Mucosa of descending colon (tissue), 3 donors: ENCODE results near the gene SLC24A5. TPM values are rescaled to one million over a fixed set of nuclear protein-coding genes. Genes with fewer than 3 reads are reported as not detected.

Source experiments
- ATAC-seq: fragments of 200-7000 bp; cut with Tn5 transposase; one replicate; pipeline ENCODE4 v1.9.1; 2020; ENCODE audit warnings: mild to moderate bottlenecking, moderate library complexity
- DNase-seq, 3 donors: peaks; one replicate each; pipeline ENCODE4 v3.0.0-alpha.2; 2020
- H3K36me3 ChIP-seq: fragments of 200-600 bp; one replicate; pipeline ENCODE4 v1.8.0; 2021; ENCODE audit warnings: low read depth, mild to moderate bottlenecking
- H3K4me1 ChIP-seq: fragments of 200-600 bp; one replicate; pipeline ENCODE4 v1.8.0; 2021; ENCODE audit warnings: low read depth, mild to moderate bottlenecking
- H3K4me3 ChIP-seq: fragments of 200-600 bp; one replicate; pipeline ENCODE4 v1.8.0; 2021; ENCODE audit warnings: mild to moderate bottlenecking
- H3K9me3 ChIP-seq: fragments of 200-600 bp; one replicate; pipeline ENCODE4 v1.8.0; 2021; ENCODE audit warnings: mild to moderate bottlenecking
- CTCF ChIP-seq: fragments of 200-600 bp; IDR thresholded peaks from one replicate; pipeline ENCODE4 v1.8.0; 2022; ENCODE audit warnings: antibody characterized with exemption, mild to moderate bottlenecking
- intact Hi-C, 2 donors: fragments of 100-400 bp; cut with DNase I in 1 of 2; cut with micrococcal nuclease in 1 of 2; formaldehyde crosslinking; loops; one replicate each; pipeline versions ENCODE4 v1.11.0 to v1.11.1; 2022; cut with DNase I, micrococcal nuclease
- total RNA-seq, 3 donors: library from RNA; stranded (reverse); fragmentation: NEBNext Ultra II Directional in 2 of 3; extraction: Animal tissue kit (Norgen Biotek cat#: 25700) in 2 of 3; gene quantifications; one replicate each; pipeline versions ENCODE4 v1.2.1 to v1.2.4, GENCODE V29; 2021 to 2023
- donor health status: DM: no; HTN: no; CAD: no; lungs with moderate emphysema.
- donor health status: DM: no; HTN: no; CAD: no.
- donor health status: DM: no; HTN: yes; CAD: no.

The SLC24A5 gene
- total RNA-seq, 3 donors from 2014 or later, result not detected

- Histone ChIP-seq H3K4me3 (no peak overlapping the region), H3K9me3 (no peaks in the 10 kb centered on the region), H3K4me1 (no peaks in the 10 kb centered on the region), H3K36me3 (no peaks in the 10 kb centered on the region)
- DNase-seq, result no peak
- no peak for TF ChIP-seq CTCF
- intact Hi-C loops, result no loop called here
- no peak for ATAC-seq
Measured at GRCh38 chr15:48131324-48131723, 10.5 kb downstream of the SLC24A5 start.

GRCh38 chr15:48132874-48133273 is 12.1 kb downstream of the SLC24A5 start:
- no peak for TF ChIP-seq CTCF
- H3K4me3 ChIP-seq, result no peak overlapping the region
- intact Hi-C loops, result no loop called here
- H3K9me3 ChIP-seq, result no peaks in the 10 kb centered on the region
- H3K36me3 ChIP-seq, result no peaks in the 10 kb centered on the region
- H3K4me1 ChIP-seq, result no peaks in the 10 kb centered on the region
- DNase-seq (no peak), ATAC-seq (no peak)

- Histone ChIP-seq H3K36me3 (no peaks in the 10 kb centered on the region), H3K4me1 (no peaks in the 10 kb centered on the region), H3K9me3 (no peaks in the 10 kb centered on the region), H3K4me3 (no peak overlapping the region)
- no peak for DNase-seq
- intact Hi-C loops, result no loop called here
- no peak for ATAC-seq
- TF ChIP-seq CTCF, result no peak
Measured at GRCh38 chr15:48143856-48144255, 23.1 kb downstream of the SLC24A5 start.

- ATAC-seq (no peak), DNase-seq (no peak)
- intact Hi-C loops, result no loop called here
- Histone ChIP-seq H3K36me3 (no peaks in the 10 kb centered on the region), H3K4me3 (no peak overlapping the region), H3K9me3 (no peaks in the 10 kb centered on the region), H3K4me1 (no peaks in the 10 kb centered on the region)
- no peak for TF ChIP-seq CTCF
Measured at GRCh38 chr15:48144889-48145288, 24.1 kb downstream of the SLC24A5 start.

GRCh38 chr15:48145923-48146322 is 25.1 kb downstream of the SLC24A5 start:
- Histone ChIP-seq H3K36me3 (no peaks in the 10 kb centered on the region), H3K9me3 (no peaks in the 10 kb centered on the region), H3K4me1 (no peaks in the 10 kb centered on the region), H3K4me3 (no peak overlapping the region)
- TF ChIP-seq CTCF, result no peak
- no peak for DNase-seq
- ATAC-seq, result no peak
- intact Hi-C loops, result no loop called here

GRCh38 chr15:48147358-48147757 is 26.6 kb downstream of the SLC24A5 start:
- H3K36me3 ChIP-seq, result no peaks in the 10 kb centered on the region
- no peaks in the 10 kb centered on the region for H3K9me3 ChIP-seq
- DNase-seq (no peak), ATAC-seq (no peak)
- H3K4me3 ChIP-seq, result no peak overlapping the region
- intact Hi-C loops, result no loop called here
- TF ChIP-seq CTCF, result no peak
- no peaks in the 10 kb centered on the region for H3K4me1 ChIP-seq
